ENCODE data around the gene ZNF460. TPM values are rescaled to one million over a fixed set of nuclear protein-coding genes. Genes with fewer than 3 reads are reported as not detected.

The ZNF460 gene
- total and polyA plus RNA-seq, 2 of the 8 experiments (the other 6 are each of a cell fraction or from before 2014, with no cell fraction given) = 9.3 to 57.9 TPM

Other genes starting within 250 kb of the ZNF460 start
- gene USP29, start 160.5 kb upstream of the ZNF460 start, total RNA-seq (2021; fragmentation: NEBNext Ultra II Directional; extraction: Animal tissue kit (Norgen Biotek cat#: 25700)) = not detected in 2 replicates
- gene USP29, start 160.5 kb upstream of the ZNF460 start, polyA plus RNA-seq (2011; rRNA removed) = not detected in 2 replicates
- gene ZIM3, start 135.3 kb upstream of the ZNF460 start, total RNA-seq (2021; fragmentation: NEBNext Ultra II Directional; extraction: Animal tissue kit (Norgen Biotek cat#: 25700)) = not detected in 2 replicates
- not detected in 2 replicates for gene ZIM3, start 135.3 kb upstream of the ZNF460 start, polyA plus RNA-seq (2011; rRNA removed)
- gene DUXA, start 113.0 kb upstream of the ZNF460 start, total RNA-seq (2021; fragmentation: NEBNext Ultra II Directional; extraction: Animal tissue kit (Norgen Biotek cat#: 25700)) = not detected in 2 replicates
- gene DUXA, start 113.0 kb upstream of the ZNF460 start, polyA plus RNA-seq (2011; rRNA removed) = not detected in 2 replicates
- 20.0 and 22.9 TPM in 2 replicates for gene ZNF264, start 89.0 kb upstream of the ZNF460 start, total RNA-seq (2021; fragmentation: NEBNext Ultra II Directional; extraction: Animal tissue kit (Norgen Biotek cat#: 25700))
- 3.5 and 3.6 TPM in 2 replicates for gene ZNF264, start 89.0 kb upstream of the ZNF460 start, polyA plus RNA-seq (2011; rRNA removed)
- gene AURKC, start 49.5 kb upstream of the ZNF460 start, total RNA-seq (2021; fragmentation: NEBNext Ultra II Directional; extraction: Animal tissue kit (Norgen Biotek cat#: 25700)) = 3.1 TPM in 2 replicates
- gene AURKC, start 49.5 kb upstream of the ZNF460 start, polyA plus RNA-seq (2011; rRNA removed) = 4.3 and 6.3 TPM in 2 replicates
- 12.6 and 14.8 TPM in 2 replicates for gene ZNF805, start 39.9 kb upstream of the ZNF460 start, total RNA-seq (2021; fragmentation: NEBNext Ultra II Directional; extraction: Animal tissue kit (Norgen Biotek cat#: 25700))
- 1.6 and 2.3 TPM in 2 replicates for gene ZNF805, start 39.9 kb upstream of the ZNF460 start, polyA plus RNA-seq (2011; rRNA removed)
- gene ZNF543, start 40.0 kb downstream of the ZNF460 start, total RNA-seq (2021; fragmentation: NEBNext Ultra II Directional; extraction: Animal tissue kit (Norgen Biotek cat#: 25700)) = 8.7 and 9.0 TPM in 2 replicates
- gene ZNF543, start 40.0 kb downstream of the ZNF460 start, polyA plus RNA-seq (2011; rRNA removed) = 1.7 and 1.8 TPM in 2 replicates
- gene ZNF304, start 70.8 kb downstream of the ZNF460 start, total RNA-seq (2021; fragmentation: NEBNext Ultra II Directional; extraction: Animal tissue kit (Norgen Biotek cat#: 25700)) = 9.1 and 10.5 TPM in 2 replicates
- 3.3 and 4.3 TPM in 2 replicates for gene ZNF304, start 70.8 kb downstream of the ZNF460 start, polyA plus RNA-seq (2011; rRNA removed)
- 7.9 and 8.7 TPM in 2 replicates for gene TRAPPC2B, start 83.1 kb downstream of the ZNF460 start, total RNA-seq (2021; fragmentation: NEBNext Ultra II Directional; extraction: Animal tissue kit (Norgen Biotek cat#: 25700))
- 18.3 and 28.3 TPM in 2 replicates for gene TRAPPC2B, start 83.1 kb downstream of the ZNF460 start, polyA plus RNA-seq (2011; rRNA removed)
- 2.0 and 2.1 TPM in 2 replicates for gene ZNF547, start 83.1 kb downstream of the ZNF460 start, total RNA-seq (2021; fragmentation: NEBNext Ultra II Directional; extraction: Animal tissue kit (Norgen Biotek cat#: 25700))
- gene ZNF547, start 83.1 kb downstream of the ZNF460 start, polyA plus RNA-seq (2011; rRNA removed) = 1.1 TPM in 2 replicates
- 8.9 and 9.9 TPM in 2 replicates for gene ZNF548, start 109.4 kb downstream of the ZNF460 start, total RNA-seq (2021; fragmentation: NEBNext Ultra II Directional; extraction: Animal tissue kit (Norgen Biotek cat#: 25700))
- 7.4 TPM in 2 replicates for gene ZNF548, start 109.4 kb downstream of the ZNF460 start, polyA plus RNA-seq (2011; rRNA removed)
- gene ZNF17, start 130.7 kb downstream of the ZNF460 start, total RNA-seq (2021; fragmentation: NEBNext Ultra II Directional; extraction: Animal tissue kit (Norgen Biotek cat#: 25700)) = 7.9 and 10.2 TPM in 2 replicates
- 3.8 and 3.9 TPM in 2 replicates for gene ZNF17, start 130.7 kb downstream of the ZNF460 start, polyA plus RNA-seq (2011; rRNA removed)
- 24.4 and 30.3 TPM in 2 replicates for gene ZNF749, start 154.8 kb downstream of the ZNF460 start, total RNA-seq (2021; fragmentation: NEBNext Ultra II Directional; extraction: Animal tissue kit (Norgen Biotek cat#: 25700))
- 15.2 and 20.4 TPM in 2 replicates for gene ZNF749, start 154.8 kb downstream of the ZNF460 start, polyA plus RNA-seq (2011; rRNA removed)
- gene VN1R1, start 176.7 kb downstream of the ZNF460 start, total RNA-seq (2021; fragmentation: NEBNext Ultra II Directional; extraction: Animal tissue kit (Norgen Biotek cat#: 25700)) = 1.4 and 1.8 TPM in 2 replicates
- gene VN1R1, start 176.7 kb downstream of the ZNF460 start, polyA plus RNA-seq (2011; rRNA removed) = 0.57 and 0.71 TPM in 2 replicates
- 15.2 and 15.7 TPM in 2 replicates for gene ZNF772, start 197.1 kb downstream of the ZNF460 start, total RNA-seq (2021; fragmentation: NEBNext Ultra II Directional; extraction: Animal tissue kit (Norgen Biotek cat#: 25700))
- gene ZNF772, start 197.1 kb downstream of the ZNF460 start, polyA plus RNA-seq (2011; rRNA removed) = 4.0 and 4.6 TPM in 2 replicates
- gene ZNF419, start 207.3 kb downstream of the ZNF460 start, total RNA-seq (2021; fragmentation: NEBNext Ultra II Directional; extraction: Animal tissue kit (Norgen Biotek cat#: 25700)) = 10.0 and 11.9 TPM in 2 replicates
- 5.8 and 8.7 TPM in 2 replicates for gene ZNF419, start 207.3 kb downstream of the ZNF460 start, polyA plus RNA-seq (2011; rRNA removed)
- gene ZNF773, start 219.5 kb downstream of the ZNF460 start, total RNA-seq (2021; fragmentation: NEBNext Ultra II Directional; extraction: Animal tissue kit (Norgen Biotek cat#: 25700)) = 8.3 and 9.0 TPM in 2 replicates
- gene ZNF773, start 219.5 kb downstream of the ZNF460 start, polyA plus RNA-seq (2011; rRNA removed) = 4.2 and 5.6 TPM in 2 replicates
- gene ZNF549, start 246.9 kb downstream of the ZNF460 start, total RNA-seq (2021; fragmentation: NEBNext Ultra II Directional; extraction: Animal tissue kit (Norgen Biotek cat#: 25700)) = 9.7 and 10.4 TPM in 2 replicates
- gene ZNF549, start 246.9 kb downstream of the ZNF460 start, polyA plus RNA-seq (2011; rRNA removed) = 3.0 and 4.3 TPM in 2 replicates